Measurements from ENCODE around the gene RHEB.

Gene RHEB

GRCh38 chr7:151447312-151447711 is 72.4 kb downstream of the RHEB start:
- DNase-seq = no peak

- DNase-seq = no peak
These were observed 73.3 kb downstream of the RHEB start for GRCh38 chr7:151446412-151446811.

- no peak for DNase-seq
These were observed 75.1 kb downstream of the RHEB start for GRCh38 chr7:151444632-151445031.

GRCh38 chr7:151442776-151443496 is 76.8 kb downstream of the RHEB start:
- DNase-seq = no peak

- no peak for DNase-seq
These were observed 78.8 kb downstream of the RHEB start for GRCh38 chr7:151440799-151441445.

- DNase-seq = peak; percentile 47
These were observed 79.6 kb downstream of the RHEB start, which contains the start of gene CRYGN for GRCh38 chr7:151439855-151440798. TSS of gene CRYGN (minus strand) at chr7:151440141. CDS start at chr7:151439917, 224 bp downstream.

GRCh38 chr7:151438864-151439601 is 80.7 kb downstream of the RHEB start:
- DNase-seq = no peak

GRCh38 chr7:151437866-151438516 is 81.7 kb downstream of the RHEB start:
- no peak for DNase-seq

- no peak for DNase-seq
These were observed 82.5 kb downstream of the RHEB start for GRCh38 chr7:151437159-151437553.

- no peak for DNase-seq
These were observed 83.1 kb downstream of the RHEB start for GRCh38 chr7:151436446-151437158.

- no peak for DNase-seq
These were observed 83.7 kb downstream of the RHEB start for GRCh38 chr7:151435971-151436370.

GRCh38 chr7:151435103-151435916 is 84.4 kb downstream of the RHEB start:
- no peak for DNase-seq

GRCh38 chr7:151434549-151434948 is 85.1 kb downstream of the RHEB start:
- DNase-seq = no peak

GRCh38 chr7:151433721-151434400 is 85.8 kb downstream of the RHEB start:
- DNase-seq = no peak

- peak; percentile 53 for DNase-seq
These were observed 86.8 kb downstream of the RHEB start for GRCh38 chr7:151432658-151433521.

GRCh38 chr7:151431768-151432311 is 87.9 kb downstream of the RHEB start:
- DNase-seq = no peak

GRCh38 chr7:151431281-151431767 is 88.4 kb downstream of the RHEB start:
- DNase-seq = no peak
